GM10248 (cell line): ENCODE data around the gene CDIP1.

Experiments
- CTCF ChIA-PET: fragments of 300-600 bp; sonication (Branson Sonifier 250); formaldehyde crosslinking; extraction: SDS; loops from one replicate; lab custom pipeline; 2021; ENCODE audit warnings: antibody characterized with exemption; lab: Yijun Ruan, JAX
- POLR2A ChIA-PET: fragments of 350-650 bp; sonication (Branson Sonifier 250); formaldehyde crosslinking; extraction: SDS; loops from one replicate; lab custom pipeline; 2020; ENCODE audit warnings: antibody characterized with exemption; lab: Yijun Ruan, JAX
- DNase-seq: peaks from one replicate; pipeline ENCODE4 v3.0.0; 2012; ENCODE audit errors: extremely low spot score
- TF ChIP-seq, protein P1 (sequence below): IDR thresholded peaks from 2 replicates; pipeline ENCODE4 v1.5.1; 2012; ENCODE audit warnings: mild to moderate bottlenecking, low read depth; ENCODE audit errors: extremely low read depth, missing control alignments, control extremely low read depth

Gene CDIP1

DNA sequence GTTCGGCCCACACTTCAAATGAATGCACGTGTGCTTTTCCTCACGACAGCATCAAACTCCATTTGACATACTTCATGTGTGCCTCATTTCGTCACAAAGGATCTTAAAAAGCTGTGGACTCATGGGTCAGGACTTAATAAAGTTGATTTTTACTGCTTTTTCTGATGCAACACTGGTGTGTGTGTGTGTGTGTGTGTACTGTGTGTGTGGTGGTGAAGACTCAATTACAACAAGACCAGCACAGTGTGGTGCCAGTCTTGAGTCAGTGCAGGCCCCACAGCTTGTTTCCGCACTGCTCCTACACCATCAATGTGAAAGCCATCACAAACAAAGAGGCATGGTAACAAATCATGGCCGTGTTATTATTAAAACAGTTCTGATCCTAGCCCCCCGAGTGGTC lies 17.7 kb downstream of the CDIP1 start:
- ChIA-PET POLR2A (no interaction called here), CTCF (interaction anchor here (1.3 to 1.4 kb wide), 2 partner anchors 12 to 14 kb away, joined by 3 to 4 read pairs; no protein-coding TSS in a partner anchor)
- TF ChIP-seq, protein P1, sequence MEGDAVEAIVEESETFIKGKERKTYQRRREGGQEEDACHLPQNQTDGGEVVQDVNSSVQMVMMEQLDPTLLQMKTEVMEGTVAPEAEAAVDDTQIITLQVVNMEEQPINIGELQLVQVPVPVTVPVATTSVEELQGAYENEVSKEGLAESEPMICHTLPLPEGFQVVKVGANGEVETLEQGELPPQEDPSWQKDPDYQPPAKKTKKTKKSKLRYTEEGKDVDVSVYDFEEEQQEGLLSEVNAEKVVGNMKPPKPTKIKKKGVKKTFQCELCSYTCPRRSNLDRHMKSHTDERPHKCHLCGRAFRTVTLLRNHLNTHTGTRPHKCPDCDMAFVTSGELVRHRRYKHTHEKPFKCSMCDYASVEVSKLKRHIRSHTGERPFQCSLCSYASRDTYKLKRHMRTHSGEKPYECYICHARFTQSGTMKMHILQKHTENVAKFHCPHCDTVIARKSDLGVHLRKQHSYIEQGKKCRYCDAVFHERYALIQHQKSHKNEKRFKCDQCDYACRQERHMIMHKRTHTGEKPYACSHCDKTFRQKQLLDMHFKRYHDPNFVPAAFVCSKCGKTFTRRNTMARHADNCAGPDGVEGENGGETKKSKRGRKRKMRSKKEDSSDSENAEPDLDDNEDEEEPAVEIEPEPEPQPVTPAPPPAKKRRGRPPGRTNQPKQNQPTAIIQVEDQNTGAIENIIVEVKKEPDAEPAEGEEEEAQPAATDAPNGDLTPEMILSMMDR: no peak
- DNase-seq: no peak

DNA sequence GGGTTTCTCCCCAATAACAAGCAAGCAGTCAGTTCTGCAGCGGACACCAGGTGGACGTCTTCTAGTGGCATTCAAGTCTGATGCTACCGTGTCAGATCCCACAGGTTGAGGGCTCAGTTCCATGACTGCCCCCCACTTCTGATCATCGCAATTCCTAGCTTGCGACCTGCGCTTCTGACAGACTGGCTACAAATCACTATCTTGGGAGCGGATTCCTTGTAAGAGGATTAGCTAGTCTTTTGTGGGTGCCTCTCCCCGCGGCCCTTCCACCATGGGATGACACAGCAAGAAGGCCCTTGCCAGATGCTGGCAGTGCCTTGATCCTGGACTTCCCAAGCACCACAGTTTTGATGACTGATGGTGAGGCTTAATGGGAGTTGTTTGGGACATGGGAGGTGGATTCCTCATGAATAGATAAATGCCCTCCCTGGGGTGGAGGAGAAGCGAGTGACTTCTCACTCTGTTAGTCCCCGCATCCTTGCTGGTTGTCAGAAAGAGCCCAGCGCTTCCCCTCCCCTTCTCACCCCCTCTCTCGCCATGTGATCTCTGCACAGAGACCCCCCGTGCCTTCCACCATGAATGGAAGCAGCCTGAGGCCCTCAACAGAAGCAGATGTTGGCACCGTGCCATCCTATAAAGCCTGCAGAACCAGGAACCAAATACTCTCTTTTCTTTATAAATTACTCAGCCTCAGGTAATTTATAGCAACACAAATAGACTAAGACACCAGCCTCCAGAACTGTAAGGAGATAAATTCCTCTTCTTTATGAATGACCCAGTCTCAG lies 19.1 kb downstream of the CDIP1 start:
- DNase-seq: no peak
- CTCF ChIA-PET: interaction anchor here (1.3 to 5.5 kb wide), 5 partner anchors 10 to 17 kb away, joined by 3 to 53 read pairs (median 5); no protein-coding TSS in a partner anchor
- TF ChIP-seq, protein P1: no peak
- POLR2A ChIA-PET: no interaction called here

DNA sequence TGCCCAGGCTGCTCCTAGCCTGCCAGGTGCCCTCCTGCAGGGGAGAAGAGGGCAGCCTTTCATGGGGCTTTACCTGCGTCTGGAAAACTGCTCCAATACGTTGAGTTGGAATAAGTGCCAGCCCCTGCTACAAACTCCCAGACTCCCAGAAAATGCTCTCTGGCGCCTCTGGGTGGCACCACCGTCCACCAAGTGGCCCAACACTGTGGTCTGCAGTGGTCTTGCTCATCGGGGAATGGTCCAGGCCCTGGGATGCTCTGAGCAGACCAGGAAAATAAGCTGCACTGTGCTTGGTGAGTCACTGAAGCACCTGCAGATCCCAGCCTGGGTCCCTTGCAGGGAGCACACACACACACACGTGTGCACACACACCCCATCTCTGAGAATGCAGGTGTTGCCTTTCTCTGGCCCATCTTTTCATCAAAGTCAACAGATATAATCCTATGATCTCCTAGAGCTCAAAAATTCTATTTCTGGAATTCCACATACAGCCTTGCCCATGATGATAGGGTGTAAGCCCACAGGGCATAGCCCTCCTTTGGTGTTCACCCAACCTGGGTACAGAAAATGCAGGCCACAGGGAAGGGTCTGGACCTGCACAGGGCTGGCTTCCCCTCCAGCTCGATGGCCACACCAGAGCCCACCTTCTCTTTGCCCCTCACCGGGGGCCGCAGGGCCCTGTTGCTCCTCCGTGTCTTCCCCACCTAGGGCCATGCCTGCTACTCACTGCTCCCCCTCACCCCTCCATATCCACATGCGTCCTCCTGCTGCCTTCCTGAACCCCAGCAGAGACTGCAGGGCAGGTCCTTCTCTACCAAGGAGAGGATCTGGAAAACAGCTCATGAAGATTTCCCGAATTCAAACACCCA lies 20.5 kb downstream of the CDIP1 start:
- CTCF ChIA-PET: interaction anchor here (0.9 to 5.5 kb wide), 10 partner anchors 8 to 68 kb away, joined by 3 to 53 read pairs (median 5); partner anchors contain the start of genes C16orf96 and CDIP1
- POLR2A ChIA-PET: no interaction called here
- TF ChIP-seq, protein P1: peak; percentile 62
- DNase-seq: no peak

DNA sequence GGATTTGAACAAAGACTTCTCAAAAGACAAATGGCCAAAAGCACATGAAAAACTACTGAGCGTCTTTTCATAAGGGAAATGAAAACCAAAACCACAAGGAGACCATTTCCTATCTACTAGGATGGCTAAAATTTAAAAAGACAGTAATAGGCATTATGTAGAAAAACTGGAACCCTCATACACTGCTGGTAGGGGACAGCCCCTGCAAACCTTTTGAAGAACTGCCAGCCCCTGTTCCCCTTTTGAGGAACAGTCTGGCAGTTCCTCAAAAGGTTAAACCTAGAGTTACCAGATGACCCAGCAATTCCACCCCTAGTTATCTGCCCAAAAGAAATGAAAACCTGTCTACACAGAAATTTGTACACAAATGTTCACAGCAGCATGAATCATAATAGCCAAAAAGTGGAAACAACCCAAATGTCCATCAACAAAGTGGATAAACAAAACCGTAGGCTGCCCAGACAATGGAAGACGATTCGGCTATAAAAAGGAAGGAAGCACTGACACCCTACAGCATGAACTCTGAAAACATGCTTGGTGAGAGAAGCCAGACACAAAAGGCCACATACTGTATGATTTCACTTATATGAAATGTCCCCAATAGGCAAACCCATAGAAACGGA lies 22.9 kb downstream of the CDIP1 start:
- CTCF ChIA-PET: interaction anchor here (1.0 to 5.5 kb wide), 5 partner anchors 10 to 440 kb away, joined by 3 to 53 read pairs (median 3); no protein-coding TSS in a partner anchor
- POLR2A ChIA-PET: no interaction called here
- DNase-seq: peak; percentile 43
- TF ChIP-seq, protein P1: no peak

DNA sequence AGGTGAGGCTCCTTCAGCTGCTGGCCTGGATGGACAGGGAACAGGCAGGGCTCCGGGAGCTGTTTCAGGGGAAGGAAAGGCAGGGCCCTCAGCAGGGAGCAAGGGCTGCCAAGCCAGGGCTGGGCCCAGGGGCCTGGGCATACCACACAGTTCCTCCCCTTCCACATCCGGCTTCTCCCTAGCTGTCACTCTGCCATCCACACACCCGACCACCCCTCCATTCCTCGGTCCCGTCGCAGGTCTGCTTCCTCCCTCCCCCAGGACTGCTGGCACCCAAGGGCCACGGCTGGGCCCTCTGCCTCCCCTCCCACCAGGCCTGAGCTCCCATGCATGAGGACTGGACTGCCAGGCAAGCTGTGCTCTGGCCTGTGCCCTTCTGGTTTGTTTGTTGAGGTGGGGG lies 24.0 kb downstream of the CDIP1 start:
- POLR2A ChIA-PET: no interaction called here
- CTCF ChIA-PET: interaction anchor here (0.8 to 5.5 kb wide), 8 partner anchors 9 to 441 kb away, joined by 3 to 53 read pairs (median 3); no protein-coding TSS in a partner anchor
- TF ChIP-seq, protein P1: no peak
- no peak for DNase-seq

DNA sequence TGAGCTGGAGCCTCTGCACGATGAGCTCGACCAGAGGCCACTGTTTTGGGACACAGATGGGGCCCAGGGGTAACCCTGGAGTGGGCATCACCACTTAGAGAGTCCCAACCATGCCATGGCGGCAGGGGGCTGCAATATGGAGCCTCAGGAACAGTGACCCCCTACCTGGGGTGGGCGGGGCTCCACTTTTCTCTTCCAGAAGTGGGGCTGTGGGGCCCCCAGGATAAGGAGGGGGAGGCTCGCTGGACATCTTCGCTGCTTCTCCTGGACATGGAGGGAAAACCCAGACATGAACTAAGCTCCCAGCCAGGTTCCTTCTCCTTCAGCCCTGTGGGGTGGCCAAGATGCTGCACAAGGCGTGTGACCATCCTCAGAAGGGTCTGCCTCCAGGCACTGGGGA lies 24.7 kb downstream of the CDIP1 start:
- CTCF ChIA-PET: interaction anchor here (0.8 to 5.5 kb wide), 5 partner anchors 8 to 136 kb away, joined by 3 to 53 read pairs (median 3); no protein-coding TSS in a partner anchor
- DNase-seq: no peak
- POLR2A ChIA-PET: interaction anchor here (0.7 kb wide), 1 partner anchor 224 kb away, joined by 4 read pairs; no protein-coding TSS in a partner anchor

More for the DNA sequence above, 24.7 kb downstream of the CDIP1 start:
- TF ChIP-seq, protein P1: no peak
